ENCODE measurements around the gene ARHGAP42. TPM values are rescaled to one million over a fixed set of nuclear protein-coding genes. Genes with fewer than 3 reads are reported as not detected.

Gene ARHGAP42
- total RNA-seq, 1 experiment from 2014 or later: 39.1 TPM

DNA sequence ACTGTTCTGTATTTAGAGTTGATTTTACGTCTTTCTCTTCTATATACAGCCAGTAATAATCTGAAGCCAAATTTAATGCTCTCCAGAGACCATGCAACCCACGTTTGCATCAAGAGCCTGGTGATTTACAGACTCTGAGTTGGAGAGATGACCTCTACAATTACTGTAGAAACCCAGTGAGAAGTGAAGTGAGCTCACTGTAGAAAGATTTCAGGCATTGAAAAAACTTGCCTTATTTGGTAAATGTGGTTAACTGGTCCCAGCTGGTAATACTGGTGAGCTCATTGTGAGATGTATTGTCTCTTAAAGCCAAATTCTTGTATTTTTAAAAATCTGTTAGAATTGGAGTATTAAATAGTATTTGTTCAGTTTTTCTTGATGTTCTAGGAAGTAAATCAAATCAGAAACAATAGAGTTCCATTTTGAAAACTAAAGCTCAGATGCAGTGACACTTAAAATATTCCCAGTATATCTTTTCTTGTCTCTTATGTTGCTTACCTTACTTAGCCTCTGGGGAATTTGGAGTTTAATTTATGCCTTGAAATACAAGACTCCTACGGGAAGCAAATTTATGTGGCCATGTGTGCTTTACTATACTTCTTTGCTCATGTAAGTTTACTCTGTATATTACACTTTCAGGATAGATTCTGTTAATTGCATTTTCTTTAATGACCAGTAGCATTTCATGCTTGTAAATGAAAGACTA is 189.9 kb downstream of the ARHGAP42 start:
- no peak overlapping the region for H3K4me2 ChIP-seq (ENCODE audit: insufficient read depth, insufficient read length, low read length)
- H3K23ac ChIP-seq (ENCODE audit: insufficient read length, low read depth, low read length): no peak overlapping the region
- no peaks in the 10 kb centered on the region; the same call in 1 of the 2 replicates for H3K4me1 ChIP-seq (ENCODE audit: insufficient read depth, low read length)
- no peak overlapping the region for H2AFZ ChIP-seq (ENCODE audit: low read length)
- no peak overlapping the region for H4K5ac ChIP-seq (ENCODE audit: insufficient read length, low read depth, low read length)
- Mint-ChIP-seq H3K9me3 (peaks cover 12 to 15% of the 10 kb centered on the region in 2 experiments; a peak in 3 of 5 replicates), H3K4me1 (peaks cover 47 to 52% of the 10 kb centered on the region in 2 experiments), H3K4me3 (no peak overlapping the region), H3K27me3 (ENCODE audit: low read depth) (no peaks in the 10 kb centered on the region), H3K36me3 (ENCODE audit: insufficient read depth in 1 of 3, low read depth in 3 of 3) (peaks cover 10 to 25% (median 14%) of the 10 kb centered on the region in 3 experiments), H3K27ac (peak overlapping the region in 2 of 3 experiments; percentile 72 to 82; a peak in 6 of 7 replicates)
- no peaks in the 10 kb centered on the region for H3K27me3 ChIP-seq (ENCODE audit: insufficient read depth, low read length)
- no peak overlapping the region for H3T11ph ChIP-seq (ENCODE audit: low read length)
- no peak overlapping the region for H2BK5ac ChIP-seq (ENCODE audit: insufficient read length, low read length)
- no peak overlapping the region for H3K18ac ChIP-seq (ENCODE audit: insufficient read length, low read depth, low read length)
- no peak overlapping the region for H4K91ac ChIP-seq (ENCODE audit: insufficient read length, low read depth, low read length)
- WGBS (ENCODE audit: extremely low coverage, insufficient read length, low lambda C conversion rate): no CpG with 5 or more reads among the region's 3 CpGs
- no peak overlapping the region for H3K56ac ChIP-seq (ENCODE audit: insufficient read length, low read depth, low read length)
- no peak overlapping the region for H2BK15ac ChIP-seq (ENCODE audit: low read depth, low read length)
- no peak overlapping the region for H2BK120ac ChIP-seq (ENCODE audit: low read depth, low read length, poor library complexity, severe bottlenecking)
- H2BK12ac ChIP-seq (ENCODE audit: insufficient read length, low read depth, low read length): no peak overlapping the region
- no peak overlapping the region for H3K14ac ChIP-seq (ENCODE audit: insufficient read depth, low read length)
- no peak overlapping the region for H2AK5ac ChIP-seq (ENCODE audit: insufficient read length, low read length)
- H4K8ac ChIP-seq (replicated peaks; ENCODE audit: insufficient read length, low read depth, low read length): no peak overlapping the region
- no peaks in the 10 kb centered on the region for H3K79me1 ChIP-seq (ENCODE audit: insufficient read depth, low read depth, low read length, poor library complexity, severe bottlenecking)
- H3K9me3 ChIP-seq (ENCODE audit: control insufficient read depth, low read depth, low read length): no peaks in the 10 kb centered on the region
- no peak for DNase-seq
- H3K23me2 ChIP-seq (ENCODE audit: insufficient read length, low read depth, low read length, poor library complexity, severe bottlenecking): no peaks in the 10 kb centered on the region
- H4K20me1 ChIP-seq (ENCODE audit: control insufficient read depth, insufficient read depth, insufficient read length): no peaks in the 10 kb centered on the region
- H3K79me2 ChIP-seq (ENCODE audit: insufficient read depth, low read length): no peaks in the 10 kb centered on the region
- H3K9ac ChIP-seq (ENCODE audit: extremely low read depth, insufficient read length, low read length): no peak overlapping the region
- H2BK20ac ChIP-seq (ENCODE audit: low read depth, low read length, poor library complexity, severe bottlenecking): no peak overlapping the region
- no peak overlapping the region for H3K4ac ChIP-seq (ENCODE audit: low read depth, low read length)
- H3K27ac ChIP-seq (ENCODE audit: insufficient read length, low read depth, low read length): no peak overlapping the region
- TF ChIP-seq, protein P1, sequence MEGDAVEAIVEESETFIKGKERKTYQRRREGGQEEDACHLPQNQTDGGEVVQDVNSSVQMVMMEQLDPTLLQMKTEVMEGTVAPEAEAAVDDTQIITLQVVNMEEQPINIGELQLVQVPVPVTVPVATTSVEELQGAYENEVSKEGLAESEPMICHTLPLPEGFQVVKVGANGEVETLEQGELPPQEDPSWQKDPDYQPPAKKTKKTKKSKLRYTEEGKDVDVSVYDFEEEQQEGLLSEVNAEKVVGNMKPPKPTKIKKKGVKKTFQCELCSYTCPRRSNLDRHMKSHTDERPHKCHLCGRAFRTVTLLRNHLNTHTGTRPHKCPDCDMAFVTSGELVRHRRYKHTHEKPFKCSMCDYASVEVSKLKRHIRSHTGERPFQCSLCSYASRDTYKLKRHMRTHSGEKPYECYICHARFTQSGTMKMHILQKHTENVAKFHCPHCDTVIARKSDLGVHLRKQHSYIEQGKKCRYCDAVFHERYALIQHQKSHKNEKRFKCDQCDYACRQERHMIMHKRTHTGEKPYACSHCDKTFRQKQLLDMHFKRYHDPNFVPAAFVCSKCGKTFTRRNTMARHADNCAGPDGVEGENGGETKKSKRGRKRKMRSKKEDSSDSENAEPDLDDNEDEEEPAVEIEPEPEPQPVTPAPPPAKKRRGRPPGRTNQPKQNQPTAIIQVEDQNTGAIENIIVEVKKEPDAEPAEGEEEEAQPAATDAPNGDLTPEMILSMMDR (conservative IDR thresholded peaks at IDR 0.05): no peak

Measured in H9 (cell line).